GM12878 (cell line): Measurements from ENCODE around the gene SEC23A. TPM values are rescaled to one million over a fixed set of nuclear protein-coding genes. Genes with fewer than 3 reads are reported as not detected.
"Not testable (repeated sequence)": the region's sequence is repeated elsewhere in the genome, so short reads cannot be mapped to it uniquely, and the experiment has no call there.

Source experiments
- ATAC-seq: fragments of 200-7000 bp; cut with Tn5 transposase; 3 replicates; pipeline ENCODE4 v1.9.1; 2020; ENCODE audit warnings: mild to moderate bottlenecking, moderate library complexity
- BruUV-seq: library from RNA; stranded (reverse); fragments of 400-500 nt; replicated peaks from 2 replicates; lab custom pipeline; 2021; lab: Mats Ljungman, UMichigan
- CTCF ChIA-PET: fragments of 300-600 bp; sonication (Branson Sonifier 250); formaldehyde crosslinking; extraction: SDS; loops from one replicate; lab custom pipeline; 2021; ENCODE audit warnings: inconsistent platforms; lab: Yijun Ruan, JAX
- POLR2A ChIA-PET: fragments of 350-600 bp; formaldehyde crosslinking; extraction: SDS; loops from one replicate; lab custom pipeline; 2021; ENCODE audit warnings: inconsistent platforms; lab: Charles Lee
- RAD21 ChIA-PET: fragments of 300-600 bp; sonication (Branson Sonifier 250); formaldehyde crosslinking; loops from one replicate; lab custom pipeline; 2023; ENCODE audit warnings: antibody characterized with exemption; ENCODE audit not compliant: unreplicated experiment; lab: Charles Lee
- SMC1A ChIA-PET: fragments of 300-600 bp; sonication (Branson Sonifier 250); formaldehyde crosslinking; loops from one replicate; lab custom pipeline; 2023; ENCODE audit not compliant: unreplicated experiment, uncharacterized antibody; lab: Charles Lee
- DNase-seq: peaks from one replicate; pipeline ENCODE4 v3.0.0-alpha.2; 2011; ENCODE audit warnings: low read depth, low spot score
- FAIRE-seq: peaks from 3 replicates; lab custom pipeline; 2011; peaks lifted over from hg19 to GRCh38; lab: Jason Lieb, UNC
- H2AFZ ChIP-seq: 2 replicates; pipeline ENCODE4 v1.6.0; 2011; ENCODE audit warnings: low read depth, low read length, control low read depth; ENCODE audit not compliant: control insufficient read depth
- H3K27ac ChIP-seq: 2 replicates; pipeline ENCODE4 v1.5.1; 2011; ENCODE audit warnings: control low read depth; ENCODE audit not compliant: control insufficient read depth, insufficient read depth
- H3K27me3 ChIP-seq, 2 experiments: replicated peaks in 1 of 2; 2 replicates each; pipeline versions ENCODE4 v1.6.0 to v1.6.1; 2011; ENCODE audit warnings: low read length in 1 of 2; ENCODE audit not compliant: control insufficient read depth in 2 of 2, insufficient read depth in 2 of 2
- H3K36me3 ChIP-seq, 2 experiments: 2 replicates each; pipeline ENCODE4 v1.5.1; 2011; ENCODE audit warnings: low read length in 1 of 2; ENCODE audit not compliant: control insufficient read depth in 2 of 2, insufficient read depth in 2 of 2
- H3K4me1 ChIP-seq: 2 replicates; pipeline ENCODE4 v1.6.1; 2011; ENCODE audit warnings: mild to moderate bottlenecking, low read length, moderate library complexity, mixed read lengths; ENCODE audit not compliant: control insufficient read depth, insufficient read depth
- H3K4me2 ChIP-seq: 2 replicates; pipeline ENCODE4 v1.6.0; 2011; ENCODE audit warnings: control low read depth; ENCODE audit not compliant: control insufficient read depth, insufficient read depth
- H3K4me3 ChIP-seq: fragments of 200-600 bp; sonication (generic); 2 replicates; pipeline ENCODE4 v1.5.1; 2016
- H3K79me2 ChIP-seq: 2 replicates; pipeline ENCODE4 v1.6.0; 2011; ENCODE audit warnings: low read length; ENCODE audit not compliant: control insufficient read depth, insufficient read depth
- H3K9ac ChIP-seq: 2 replicates; pipeline ENCODE4 v1.8.0; 2011; ENCODE audit warnings: low read length, control low read depth, mixed read lengths; ENCODE audit not compliant: control insufficient read depth, insufficient read depth
- H3K9me3 ChIP-seq: replicated peaks from 3 replicates; pipeline ENCODE4 v1.5.1; 2011; ENCODE audit warnings: mild to moderate bottlenecking, low read length; ENCODE audit not compliant: control insufficient read depth, insufficient read depth
- H4K20me1 ChIP-seq: 2 replicates; pipeline ENCODE4 v1.6.0; 2011; ENCODE audit not compliant: control insufficient read depth, insufficient read depth
- CBX3 ChIP-seq: fragments of 200-600 bp; sonication (generic); IDR thresholded peaks from 2 replicates; pipeline ENCODE4 v1.6.1; 2016; ENCODE audit warnings: low read depth, borderline replicate concordance
- CEBPZ ChIP-seq: fragments of 150-350 bp; IDR thresholded peaks from 2 replicates; pipeline ENCODE4 v1.6.1; 2016; ENCODE audit warnings: low read depth, low read length
- WGBS: methylation state at CpG from one replicate; pipeline ENCODE4 v1.1.6; 2016; ENCODE audit warnings: low lambda C conversion rate; ENCODE audit not compliant: insufficient replicate concordance, insufficient coverage; ENCODE audit errors: missing lambda C conversion rate; 5-methylcytosine and 5-hydroxymethylcytosine counted together
- in situ Hi-C: fragments of 300-500 bp; cut with MboI; formaldehyde crosslinking; loops from 9 replicates; pipeline ENCODE4 v1.14.3; 2018; ENCODE audit warnings: mixed read lengths
- intact Hi-C: fragments of 100-400 bp; cut with micrococcal nuclease; formaldehyde crosslinking; loops from one replicate; pipeline ENCODE4 v1.14.2; 2022; ENCODE audit not compliant: unreplicated experiment
- polyA plus RNA-seq, 11 experiments: library from polyadenylated mRNA; depleted of rRNA in 4 of 11; unstranded in 6 of 11; stranded (reverse) in 5 of 11; fragments of >200 nt; fragmentation: Nextera tagmentation in 4 of 11; fragmentation: Illumina TruSeq in 1 of 11; extraction: Ambion mirVana in 4 of 11; extraction: Trizol in 1 of 11; gene quantifications; 1 replicate in 1 of 11; 2 replicates in 10 of 11; pipeline versions ENCODE4 v1.2.1 to v1.2.3, GENCODE V29; 2011 to 2016; ENCODE audit warnings: inconsistent platforms in 2 of 11, missing spikeins in 2 of 11, low read depth in 1 of 11
- total RNA-seq, 4 experiments: library from RNA; depleted of rRNA in 3 of 4; stranded (reverse); fragments of >200 nt in 3 of 4; fragmentation: Illumina TruSeq in 1 of 4; extraction: Trizol in 1 of 4; gene quantifications; 2 replicates each; pipeline versions ENCODE4 v1.2.1 to v1.2.3, GENCODE V29; 2013 to 2021

SEC23A gene
- total and polyA plus RNA-seq, 10 of the 15 experiments (the other 5 are each of a cell fraction or from before 2014, with no cell fraction given): 13.6 to 63.8 (median 37.3) TPM

GRCh38 chr14:39138440-39138839, 35.4 kb upstream of the SEC23A start (continued):
- TF ChIP-seq CBX3 (no peak), CEBPZ (no peak)

- H3K4me3 ChIP-seq, H3K4me1 ChIP-seq, H3K9me3 ChIP-seq, intact Hi-C loops, POLR2A ChIA-PET, H2AFZ ChIP-seq, H3K4me2 ChIP-seq, H3K27ac ChIP-seq, in situ Hi-C loops, FAIRE-seq, RAD21 ChIA-PET, H3K27me3 ChIP-seq, DNase-seq, ATAC-seq, H3K9ac ChIP-seq, H4K20me1 ChIP-seq, BruUV-seq, H3K79me2 ChIP-seq: not testable (repeated sequence)
- peaks cover 0 to 23% of the 10 kb centered on the region in 2 experiments; a peak in 3 of 4 replicates for H3K36me3 ChIP-seq
- 100% methylated on average over 8 of the region's 8 CpGs for WGBS
- ChIA-PET SMC1A (interaction anchor here (0.6 kb wide), 1 partner anchor 17 kb away, joined by 3 read pairs; no protein-coding TSS in a partner anchor), CTCF (interaction anchor here (1.0 kb wide), 1 partner anchor 12 kb away, joined by 3 read pairs; no protein-coding TSS in a partner anchor)
Measured at GRCh38 chr14:39137835-39138234, 34.8 kb upstream of the SEC23A start.
